ENCODE measurements around the gene PSTK. TPM values are rescaled to one million over a fixed set of nuclear protein-coding genes. Genes with fewer than 3 reads are reported as not detected.

The PSTK gene
- total RNA-seq, 1 donor from 2014 or later = 18.1 TPM

GRCh38 chr10:123008355-123009104 lies 28.3 kb downstream of the PSTK start, which contains the start of the genes ACADSB and IKZF5:
TSS of gene ACADSB (plus strand) at chr10:123009006. CDS start at chr10:123009030, 24 bp downstream.
TSS of gene IKZF5 (minus strand) at chr10:123008795. CDS start at chr10:122998625, 10,170 bp downstream.
- Mint-ChIP-seq H3K27me3 (ENCODE audit: insufficient read depth, low read depth) (peaks cover 4% of the 10 kb centered on the region), H3K4me3 (peak within 1 kb of the TSS; percentile 100), H3K4me1 (peaks cover 32% of the 10 kb centered on the region), H3K27ac (peak within 1 kb of the TSS; percentile 97), H3K9me3 (no peaks in the 10 kb centered on the region), H3K36me3 (peaks cover 7% of the 10 kb centered on the region)
- Histone ChIP-seq H3K36me3 (no peaks in the 10 kb centered on the region), H3K79me2 (ENCODE audit: low read depth) (peaks cover 61% of the 10 kb centered on the region), H4K20me1 (ENCODE audit: low read depth) (peaks cover 8% of the 10 kb centered on the region), H3K4me2 (peak within 1 kb of the TSS; percentile 84), H3F3A (ENCODE audit: low read depth) (no peaks in the 10 kb centered on the region), H3K9ac (peak within 1 kb of the TSS; percentile 81), H3K27me3 (peaks cover 9% of the 10 kb centered on the region), H3K4me1 (peaks cover 16% of the 10 kb centered on the region), H3K9me3 (ENCODE audit: low read depth) (no peaks in the 10 kb centered on the region), H3K4me3 (peak within 1 kb of the TSS; percentile 80), H3K27ac (peak within 1 kb of the TSS; percentile 85), H2AFZ (replicated peaks) (peak within 1 kb of the TSS; percentile 87)
- TF ChIP-seq EZH2phosphoT487 (IDR thresholded peaks at IDR 0.05) = no peak
- no peak for TF ChIP-seq EZH2 (IDR thresholded peaks at IDR 0.05)
- no peak for TF ChIP-seq CTCF (IDR thresholded peaks at IDR 0.05)
- peak; percentile 99 for DNase-seq (ENCODE audit: low spot score)

GRCh38 chr10:123009105-123009820 lies 29.1 kb downstream of the PSTK start:
- peaks cover 54% of the 10 kb centered on the region for H3K79me2 ChIP-seq (ENCODE audit: low read depth)
- peak overlapping the region; percentile 77 for H2AFZ ChIP-seq (replicated peaks)
- H3K36me3 ChIP-seq = no peaks in the 10 kb centered on the region
- H3K4me1 Mint-ChIP-seq = peaks cover 32% of the 10 kb centered on the region
- no peak for TF ChIP-seq CTCF (IDR thresholded peaks at IDR 0.05)
- no peak for TF ChIP-seq EZH2 (IDR thresholded peaks at IDR 0.05)
- no peak for TF ChIP-seq EZH2phosphoT487 (IDR thresholded peaks at IDR 0.05)
- peaks cover 9% of the 10 kb centered on the region for H3K36me3 Mint-ChIP-seq
- H3K9me3 ChIP-seq (ENCODE audit: low read depth) = no peaks in the 10 kb centered on the region
- H3K9ac ChIP-seq = peak overlapping the region; percentile 48
- peak overlapping the region; percentile 83 for H3K27ac Mint-ChIP-seq
- no peak overlapping the region for H3K27ac ChIP-seq
- H3K4me3 Mint-ChIP-seq = peak overlapping the region; percentile 100
- peak; percentile 51 for DNase-seq (ENCODE audit: low spot score)
- H3F3A ChIP-seq (ENCODE audit: low read depth) = no peaks in the 10 kb centered on the region
- no peaks in the 10 kb centered on the region for H3K9me3 Mint-ChIP-seq
- peaks cover 8% of the 10 kb centered on the region for H4K20me1 ChIP-seq (ENCODE audit: low read depth)
- peak overlapping the region; percentile 80 for H3K4me3 ChIP-seq
- H3K27me3 ChIP-seq = peaks cover 9% of the 10 kb centered on the region
- peaks cover 4% of the 10 kb centered on the region for H3K27me3 Mint-ChIP-seq (ENCODE audit: insufficient read depth, low read depth)
- peaks cover 16% of the 10 kb centered on the region for H3K4me1 ChIP-seq
- peak overlapping the region; percentile 84 for H3K4me2 ChIP-seq

GRCh38 chr10:123011987-123012386 lies 31.8 kb downstream of the PSTK start:
- H3K4me2 ChIP-seq = no peak overlapping the region
- peaks cover 8% of the 10 kb centered on the region for H4K20me1 ChIP-seq (ENCODE audit: low read depth)
- no peaks in the 10 kb centered on the region for H3K9me3 ChIP-seq (ENCODE audit: low read depth)
- Mint-ChIP-seq H3K4me1 (peaks cover 28% of the 10 kb centered on the region), H3K9me3 (no peaks in the 10 kb centered on the region), H3K27me3 (ENCODE audit: insufficient read depth, low read depth) (peaks cover 4% of the 10 kb centered on the region), H3K27ac (no peak overlapping the region), H3K36me3 (peaks cover 12% of the 10 kb centered on the region), H3K4me3 (no peak overlapping the region)
- H3F3A ChIP-seq (ENCODE audit: low read depth) = no peaks in the 10 kb centered on the region
- no peak overlapping the region for H3K9ac ChIP-seq
- no peak overlapping the region for H3K4me3 ChIP-seq
- H3K79me2 ChIP-seq (ENCODE audit: low read depth) = peaks cover 27% of the 10 kb centered on the region
- no peak for DNase-seq (ENCODE audit: low spot score)
- no peak overlapping the region for H2AFZ ChIP-seq (replicated peaks)
- H3K27ac ChIP-seq = no peak overlapping the region
- H3K4me1 ChIP-seq = peaks cover 13% of the 10 kb centered on the region
- TF ChIP-seq CTCF (IDR thresholded peaks at IDR 0.05) = no peak
- TF ChIP-seq EZH2 (IDR thresholded peaks at IDR 0.05) = no peak
- no peak for TF ChIP-seq EZH2phosphoT487 (IDR thresholded peaks at IDR 0.05)
- no peaks in the 10 kb centered on the region for H3K36me3 ChIP-seq
- H3K27me3 ChIP-seq = peaks cover 9% of the 10 kb centered on the region
